ENCODE results near the gene UGGT2.

Gene UGGT2, protein sequence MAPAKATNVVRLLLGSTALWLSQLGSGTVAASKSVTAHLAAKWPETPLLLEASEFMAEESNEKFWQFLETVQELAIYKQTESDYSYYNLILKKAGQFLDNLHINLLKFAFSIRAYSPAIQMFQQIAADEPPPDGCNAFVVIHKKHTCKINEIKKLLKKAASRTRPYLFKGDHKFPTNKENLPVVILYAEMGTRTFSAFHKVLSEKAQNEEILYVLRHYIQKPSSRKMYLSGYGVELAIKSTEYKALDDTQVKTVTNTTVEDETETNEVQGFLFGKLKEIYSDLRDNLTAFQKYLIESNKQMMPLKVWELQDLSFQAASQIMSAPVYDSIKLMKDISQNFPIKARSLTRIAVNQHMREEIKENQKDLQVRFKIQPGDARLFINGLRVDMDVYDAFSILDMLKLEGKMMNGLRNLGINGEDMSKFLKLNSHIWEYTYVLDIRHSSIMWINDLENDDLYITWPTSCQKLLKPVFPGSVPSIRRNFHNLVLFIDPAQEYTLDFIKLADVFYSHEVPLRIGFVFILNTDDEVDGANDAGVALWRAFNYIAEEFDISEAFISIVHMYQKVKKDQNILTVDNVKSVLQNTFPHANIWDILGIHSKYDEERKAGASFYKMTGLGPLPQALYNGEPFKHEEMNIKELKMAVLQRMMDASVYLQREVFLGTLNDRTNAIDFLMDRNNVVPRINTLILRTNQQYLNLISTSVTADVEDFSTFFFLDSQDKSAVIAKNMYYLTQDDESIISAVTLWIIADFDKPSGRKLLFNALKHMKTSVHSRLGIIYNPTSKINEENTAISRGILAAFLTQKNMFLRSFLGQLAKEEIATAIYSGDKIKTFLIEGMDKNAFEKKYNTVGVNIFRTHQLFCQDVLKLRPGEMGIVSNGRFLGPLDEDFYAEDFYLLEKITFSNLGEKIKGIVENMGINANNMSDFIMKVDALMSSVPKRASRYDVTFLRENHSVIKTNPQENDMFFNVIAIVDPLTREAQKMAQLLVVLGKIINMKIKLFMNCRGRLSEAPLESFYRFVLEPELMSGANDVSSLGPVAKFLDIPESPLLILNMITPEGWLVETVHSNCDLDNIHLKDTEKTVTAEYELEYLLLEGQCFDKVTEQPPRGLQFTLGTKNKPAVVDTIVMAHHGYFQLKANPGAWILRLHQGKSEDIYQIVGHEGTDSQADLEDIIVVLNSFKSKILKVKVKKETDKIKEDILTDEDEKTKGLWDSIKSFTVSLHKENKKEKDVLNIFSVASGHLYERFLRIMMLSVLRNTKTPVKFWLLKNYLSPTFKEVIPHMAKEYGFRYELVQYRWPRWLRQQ (N-terminal part only)

DNA sequence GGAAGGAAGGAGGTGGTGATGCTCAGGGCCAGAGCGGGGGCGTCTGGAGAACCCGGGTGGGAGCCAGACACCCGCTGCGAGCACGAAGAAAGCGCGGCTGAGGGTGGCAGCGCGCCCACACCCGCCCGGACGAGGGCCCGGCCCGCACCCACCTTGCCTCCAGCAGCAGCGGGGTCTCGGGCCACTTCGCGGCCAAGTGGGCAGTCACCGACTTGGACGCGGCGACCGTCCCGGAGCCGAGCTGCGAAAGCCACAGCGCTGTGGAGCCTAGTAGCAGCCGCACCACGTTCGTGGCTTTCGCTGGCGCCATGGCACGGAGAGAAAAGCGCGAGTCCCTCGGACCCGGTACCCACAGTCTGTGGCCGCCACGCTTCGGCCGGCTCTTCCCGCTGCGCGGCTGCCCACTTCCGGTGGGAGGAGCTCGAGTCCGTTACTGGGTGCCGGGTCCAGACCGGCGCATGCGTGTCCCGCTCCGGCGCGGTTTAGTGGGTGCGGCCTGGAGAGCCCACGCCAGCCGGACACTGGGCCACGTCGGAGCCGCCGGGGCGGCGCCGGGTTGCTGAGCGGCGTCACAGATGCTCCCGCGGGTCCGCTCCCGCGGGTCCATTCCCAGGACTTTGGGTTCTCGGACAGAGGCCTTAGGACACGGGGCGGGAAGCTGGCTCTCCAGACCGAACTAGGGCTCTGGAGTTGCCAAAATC is at the start of gene UGGT2:
TSS of gene UGGT2 (minus strand) at position 399 of the 701 bp plus-strand sequence. CDS start at position 310, 89 bp downstream.
- peaks cover 31% of the 10 kb centered on the region for H3K27me3 Mint-ChIP-seq
- no peak within 1 kb of the TSS for H3K27ac Mint-ChIP-seq
- peak within 1 kb of the TSS; percentile 59 for H3K4me3 Mint-ChIP-seq
- H3K36me3 Mint-ChIP-seq: peaks cover 2% of the 10 kb centered on the region
- peaks cover 6% of the 10 kb centered on the region for H3K4me1 Mint-ChIP-seq
- H3K9me3 Mint-ChIP-seq: peaks cover 4% of the 10 kb centered on the region

DNA sequence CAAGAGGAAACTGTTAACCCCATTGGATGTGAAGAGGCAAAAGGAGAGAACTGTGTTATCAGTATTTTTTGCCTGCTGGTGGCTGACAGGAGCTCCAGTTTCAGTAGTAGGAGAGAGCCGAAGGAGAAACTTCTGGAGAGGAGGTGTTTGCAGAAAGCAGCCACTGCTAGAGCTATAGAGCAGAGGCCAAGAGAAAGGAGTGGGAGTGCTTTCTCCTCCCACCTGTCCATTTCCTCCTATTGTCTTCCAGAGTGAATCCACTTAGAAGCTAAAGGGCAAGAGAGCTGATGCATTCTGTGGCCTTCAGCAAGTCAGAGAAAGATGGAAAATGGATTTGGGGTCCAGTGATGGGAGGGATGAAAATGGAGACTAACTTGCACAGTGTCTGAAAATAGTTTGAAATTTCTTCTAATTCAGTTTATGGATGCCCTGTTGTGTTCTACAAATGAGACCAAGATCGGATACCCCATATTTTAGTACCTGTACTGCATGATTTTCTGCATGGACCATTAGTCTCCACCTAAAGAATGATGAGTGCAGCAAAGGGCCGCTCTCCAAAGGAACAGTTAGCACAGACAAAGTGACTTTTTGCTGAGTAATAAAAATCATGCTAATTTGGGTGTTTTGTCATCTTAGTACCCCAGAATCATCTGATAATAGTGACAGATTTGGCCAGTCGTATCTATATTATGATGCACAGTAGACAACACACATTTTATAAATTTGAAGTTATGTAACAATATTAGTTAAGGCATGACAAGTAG is 47.4 kb upstream of the UGGT2 start:
- Mint-ChIP-seq H3K27ac (no peak overlapping the region), H3K9me3 (peaks cover 5% of the 10 kb centered on the region), H3K4me3 (no peak overlapping the region), H3K36me3 (peaks cover 2% of the 10 kb centered on the region), H3K27me3 (peaks cover 3% of the 10 kb centered on the region), H3K4me1 (no peaks in the 10 kb centered on the region)

DNA sequence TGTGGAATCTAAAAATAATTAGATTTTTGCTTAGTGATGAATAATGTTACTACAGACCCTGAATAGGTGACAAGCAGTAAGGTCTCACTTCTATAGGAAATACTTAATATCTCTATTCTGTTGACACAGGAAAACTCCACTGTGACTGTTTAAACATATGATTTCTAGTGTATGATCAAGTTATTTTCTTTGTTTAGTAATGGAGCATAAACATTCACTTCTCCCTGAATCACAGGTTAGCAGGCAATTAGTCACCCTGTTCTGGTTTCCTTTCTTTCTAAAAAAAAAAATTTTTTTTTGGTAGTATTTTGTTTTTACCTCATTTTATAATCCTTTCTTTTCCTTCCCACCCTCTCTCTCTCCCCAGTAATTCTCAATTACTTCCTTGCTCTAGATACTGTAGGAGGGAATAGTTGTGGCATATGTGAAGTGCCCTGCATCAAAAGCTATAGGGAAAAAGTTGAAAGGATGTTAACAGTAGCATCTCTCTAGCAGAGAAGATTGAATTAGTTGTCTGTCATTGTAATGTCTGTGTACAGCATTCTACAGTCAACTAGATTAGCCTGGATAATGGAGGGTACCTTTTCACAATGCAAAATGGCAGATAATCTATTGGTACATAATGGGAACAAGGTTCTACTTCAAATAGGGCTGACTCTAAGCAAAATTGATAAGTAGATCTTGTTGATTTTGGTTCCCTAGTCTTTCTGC is 40.2 kb upstream of the UGGT2 start:
- Mint-ChIP-seq H3K36me3 (peaks cover 2% of the 10 kb centered on the region), H3K27ac (no peak overlapping the region), H3K4me3 (no peak overlapping the region), H3K27me3 (peaks cover 34% of the 10 kb centered on the region), H3K9me3 (peaks cover 5% of the 10 kb centered on the region), H3K4me1 (no peaks in the 10 kb centered on the region)

DNA sequence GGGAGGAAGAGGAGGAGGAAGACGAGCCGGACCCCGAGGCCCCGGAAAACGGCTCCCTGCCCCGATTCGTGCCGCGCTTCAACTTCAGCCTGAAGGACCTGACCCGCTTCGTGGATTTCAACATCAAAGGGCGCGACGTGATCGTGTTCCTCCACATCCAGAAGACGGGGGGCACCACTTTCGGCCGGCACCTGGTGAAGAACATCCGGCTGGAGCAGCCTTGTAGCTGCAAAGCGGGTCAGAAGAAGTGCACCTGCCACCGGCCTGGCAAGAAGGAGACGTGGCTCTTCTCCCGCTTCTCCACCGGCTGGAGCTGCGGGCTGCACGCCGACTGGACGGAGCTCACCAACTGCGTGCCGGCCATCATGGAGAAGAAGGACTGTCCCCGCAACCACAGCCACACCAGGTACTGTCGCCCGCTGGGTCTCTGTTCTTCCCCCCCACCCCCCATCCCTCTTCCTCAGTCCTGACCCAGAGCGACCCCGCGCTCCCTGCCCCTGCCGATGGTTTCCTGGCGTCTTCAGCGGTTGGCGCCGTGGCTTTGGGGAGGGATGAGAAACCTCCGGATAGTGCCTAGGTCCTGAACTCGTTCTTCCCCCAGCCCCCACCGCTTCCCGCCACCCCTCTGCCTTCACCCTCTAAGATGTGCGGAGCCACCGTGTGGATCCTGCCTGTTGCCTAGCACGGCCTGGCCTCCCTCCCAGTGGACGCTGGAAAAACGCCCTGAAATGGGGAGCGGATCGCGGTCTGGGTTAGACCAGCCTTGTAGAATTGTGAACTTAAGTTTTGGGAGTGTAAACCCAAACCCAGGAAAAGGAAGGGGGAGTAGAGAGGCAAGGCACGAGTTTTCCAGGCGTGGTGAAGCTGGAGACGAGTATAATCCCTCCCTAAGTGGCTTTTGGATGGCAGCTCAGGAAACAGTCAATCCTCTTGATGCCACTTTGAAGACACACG is 38.2 kb upstream of the UGGT2 start:
- Mint-ChIP-seq H3K4me1 (no peaks in the 10 kb centered on the region), H3K27ac (no peak overlapping the region), H3K36me3 (no peaks in the 10 kb centered on the region), H3K27me3 (peaks cover 36% of the 10 kb centered on the region), H3K9me3 (no peaks in the 10 kb centered on the region), H3K4me3 (no peak overlapping the region)

DNA sequence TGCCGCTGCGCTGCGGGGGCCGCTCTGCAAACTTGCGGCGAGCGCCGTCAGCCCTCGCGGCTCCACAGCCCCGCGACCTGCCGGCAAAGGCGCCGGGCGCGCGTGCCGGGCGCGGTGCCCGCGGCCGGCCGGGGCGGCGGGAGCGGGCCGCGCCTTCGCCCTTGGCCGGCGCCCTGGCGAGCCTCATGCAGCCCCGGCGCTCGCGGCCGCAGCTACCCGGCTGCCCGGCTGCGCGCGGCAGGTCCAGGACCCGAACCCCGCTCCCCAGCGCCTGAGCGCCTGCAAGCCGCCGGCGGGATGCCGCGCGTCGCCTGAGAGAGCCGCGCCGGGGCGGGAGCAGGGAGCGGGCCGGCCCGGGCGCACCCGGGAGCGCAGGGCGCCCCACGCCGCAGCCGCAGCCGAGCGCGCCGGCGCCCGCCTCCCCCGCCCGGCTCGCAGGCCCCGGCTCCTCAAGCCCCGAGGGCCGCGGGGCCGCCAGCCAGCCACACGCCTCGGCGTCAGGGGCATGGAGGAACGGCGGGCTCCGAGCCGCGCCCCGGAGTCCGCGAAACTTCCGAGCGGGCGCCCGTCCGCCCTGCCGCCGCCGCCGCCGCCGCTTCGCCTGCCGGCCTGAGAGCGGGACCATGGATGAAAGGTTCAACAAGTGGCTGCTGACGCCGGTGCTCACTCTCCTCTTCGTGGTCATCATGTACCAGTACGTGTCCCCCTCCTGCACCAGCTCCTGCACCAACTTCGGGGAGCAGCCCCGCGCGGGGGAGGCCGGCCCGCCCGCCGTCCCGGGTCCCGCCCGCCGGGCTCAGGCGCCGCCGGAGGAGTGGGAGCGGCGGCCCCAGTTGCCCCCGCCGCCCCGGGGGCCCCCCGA is 37.3 kb upstream of the UGGT2 start:
- Mint-ChIP-seq H3K36me3 (no peaks in the 10 kb centered on the region), H3K27me3 (peaks cover 36% of the 10 kb centered on the region), H3K27ac (no peak overlapping the region), H3K4me1 (no peaks in the 10 kb centered on the region), H3K9me3 (no peaks in the 10 kb centered on the region), H3K4me3 (no peak overlapping the region)

DNA sequence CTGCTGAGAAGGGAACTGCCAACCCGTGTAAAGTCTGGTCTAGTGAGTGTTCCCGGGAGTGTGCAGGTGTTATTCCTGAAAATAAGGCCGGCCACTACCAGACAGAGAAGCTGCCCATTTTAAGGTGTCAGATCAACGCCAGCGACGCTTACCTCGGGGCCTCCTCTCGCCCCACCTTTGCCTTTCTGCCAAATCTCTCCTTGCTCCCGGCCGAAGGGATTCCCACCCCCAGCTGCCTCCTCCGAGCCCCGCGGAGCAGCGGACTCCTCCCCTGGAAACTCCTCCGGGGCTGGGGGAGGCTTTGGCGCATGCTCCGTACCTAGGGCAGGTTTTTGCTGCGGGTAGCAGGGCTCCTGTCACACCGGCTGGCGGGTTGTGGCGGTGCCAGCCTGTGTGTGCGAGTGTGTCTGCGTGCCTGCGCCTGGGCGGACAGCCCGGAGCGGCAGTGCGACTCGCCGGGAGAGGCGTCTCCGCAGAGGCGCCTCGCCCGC is 36.6 kb upstream of the UGGT2 start, which contains the start of gene HS6ST3:
TSS of gene HS6ST3 (plus strand) at position 359 of the 491 bp plus-strand sequence.
- no peak within 1 kb of the TSS for H3K27ac Mint-ChIP-seq
- H3K4me1 Mint-ChIP-seq: no peaks in the 10 kb centered on the region
- no peak within 1 kb of the TSS for H3K4me3 Mint-ChIP-seq
- peaks cover 36% of the 10 kb centered on the region for H3K27me3 Mint-ChIP-seq
- H3K36me3 Mint-ChIP-seq: no peaks in the 10 kb centered on the region
- H3K9me3 Mint-ChIP-seq: no peaks in the 10 kb centered on the region

DNA sequence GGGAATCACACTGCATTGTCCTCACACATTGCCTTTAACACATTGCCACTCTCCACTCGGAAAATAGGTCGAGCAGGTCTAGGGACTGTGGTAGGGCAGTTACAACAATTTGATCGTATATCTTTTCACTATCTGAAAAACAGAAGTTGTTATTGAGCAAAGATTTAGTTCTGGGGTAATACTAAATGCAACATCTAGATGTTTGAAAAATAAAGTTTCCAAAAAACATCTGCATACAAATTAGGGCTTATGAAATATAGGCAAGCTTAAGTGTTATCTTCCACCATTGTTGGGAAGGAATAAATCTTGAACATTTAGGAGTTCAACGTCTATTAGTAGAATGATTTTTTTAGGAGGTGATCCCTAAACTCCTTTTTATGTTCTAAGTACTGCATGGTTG is 35.9 kb upstream of the UGGT2 start:
- Mint-ChIP-seq H3K27me3 (peaks cover 33% of the 10 kb centered on the region), H3K9me3 (no peaks in the 10 kb centered on the region), H3K4me1 (no peaks in the 10 kb centered on the region), H3K27ac (no peak overlapping the region), H3K4me3 (no peak overlapping the region), H3K36me3 (no peaks in the 10 kb centered on the region)

DNA sequence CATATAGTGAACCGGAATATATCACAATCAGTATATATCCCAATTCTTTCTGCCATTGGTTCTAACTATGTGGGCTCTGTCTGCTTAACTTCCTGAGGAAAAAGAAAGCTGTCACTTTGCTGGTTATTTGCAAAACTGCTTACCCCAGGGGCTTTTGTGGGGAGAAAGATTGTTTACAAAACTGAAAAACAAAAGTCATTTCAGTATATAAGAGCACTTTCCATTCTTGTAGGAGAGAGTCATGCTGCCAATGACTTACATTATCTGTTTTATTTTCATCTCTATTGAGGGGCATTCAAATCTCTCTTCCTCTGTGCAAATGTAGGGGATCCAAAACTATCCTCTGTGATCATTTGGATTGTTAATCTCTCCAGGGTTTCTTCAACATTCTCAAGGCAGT is 33.5 kb upstream of the UGGT2 start:
- no peaks in the 10 kb centered on the region for H3K36me3 Mint-ChIP-seq
- peaks cover 19% of the 10 kb centered on the region for H3K27me3 Mint-ChIP-seq
- H3K27ac Mint-ChIP-seq: no peak overlapping the region
- H3K4me1 Mint-ChIP-seq: no peaks in the 10 kb centered on the region
- no peak overlapping the region for H3K4me3 Mint-ChIP-seq
- H3K9me3 Mint-ChIP-seq: no peaks in the 10 kb centered on the region

DNA sequence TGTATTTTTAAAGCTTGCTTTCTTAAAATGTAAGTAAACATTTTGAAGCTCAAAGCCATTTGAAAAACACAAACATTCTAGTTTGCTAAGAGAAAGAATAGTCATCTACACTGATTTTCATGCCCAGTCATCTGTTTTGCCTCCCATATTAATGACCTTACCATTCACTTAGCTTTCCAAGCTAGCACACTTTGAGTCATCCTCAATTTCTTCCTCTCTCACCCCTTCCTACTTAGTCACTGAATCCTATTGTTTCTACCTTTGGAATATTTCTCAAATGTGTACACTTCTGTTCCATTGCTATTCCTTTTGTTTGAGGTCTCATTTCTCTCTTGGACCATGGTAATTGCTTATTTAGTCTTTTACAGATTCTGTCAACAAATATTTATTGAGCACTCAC is 29.4 kb upstream of the UGGT2 start:
- H3K9me3 Mint-ChIP-seq: no peaks in the 10 kb centered on the region
- H3K36me3 Mint-ChIP-seq: no peaks in the 10 kb centered on the region
- H3K4me3 Mint-ChIP-seq: no peak overlapping the region
- H3K4me1 Mint-ChIP-seq: no peaks in the 10 kb centered on the region
- no peaks in the 10 kb centered on the region for H3K27me3 Mint-ChIP-seq
- H3K27ac Mint-ChIP-seq: no peak overlapping the region

DNA sequence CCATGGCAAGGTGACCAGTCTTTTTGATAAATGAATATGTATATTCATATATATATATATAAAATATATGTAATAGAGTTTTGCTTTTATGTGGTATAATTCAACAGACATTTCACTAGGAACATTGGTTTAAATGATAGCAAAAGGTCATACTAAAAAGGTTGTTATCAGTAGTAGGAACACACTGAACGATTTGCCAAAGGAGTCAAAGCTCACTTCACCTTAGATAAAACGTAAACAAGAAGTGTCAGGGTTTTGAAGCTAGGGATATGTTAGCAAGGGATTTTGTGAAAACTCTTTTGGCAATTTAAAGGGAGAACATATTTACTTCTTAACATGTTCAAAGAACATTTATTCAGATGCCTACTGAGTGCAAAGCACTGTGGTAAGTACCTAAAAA is 28.7 kb upstream of the UGGT2 start:
- Mint-ChIP-seq H3K9me3 (peaks cover 2% of the 10 kb centered on the region), H3K36me3 (no peaks in the 10 kb centered on the region), H3K27me3 (no peaks in the 10 kb centered on the region), H3K27ac (no peak overlapping the region), H3K4me3 (no peak overlapping the region), H3K4me1 (no peaks in the 10 kb centered on the region)

DNA sequence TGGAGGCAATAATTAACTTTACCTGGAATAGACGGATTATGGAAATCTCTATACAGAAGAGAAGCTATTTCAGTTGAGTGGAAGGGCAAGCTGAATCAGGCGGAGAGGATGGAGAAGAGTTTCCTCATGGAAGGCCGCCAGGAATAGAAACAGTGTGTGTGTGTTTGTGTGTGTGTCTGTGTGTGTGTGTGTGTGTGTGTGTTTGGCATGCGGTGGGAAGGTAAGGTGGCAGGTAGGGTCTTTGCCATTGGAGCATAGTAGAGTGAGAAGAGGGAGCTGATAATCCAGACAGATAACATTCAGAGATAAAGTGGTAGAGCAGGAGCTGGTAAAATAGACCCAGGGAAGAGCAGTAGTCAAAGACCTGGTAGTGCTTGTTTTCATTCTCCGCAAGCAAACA is 27.5 kb upstream of the UGGT2 start:
- Mint-ChIP-seq H3K36me3 (no peaks in the 10 kb centered on the region), H3K27me3 (no peaks in the 10 kb centered on the region), H3K9me3 (peaks cover 9% of the 10 kb centered on the region), H3K4me3 (no peak overlapping the region), H3K4me1 (no peaks in the 10 kb centered on the region), H3K27ac (no peak overlapping the region)

DNA sequence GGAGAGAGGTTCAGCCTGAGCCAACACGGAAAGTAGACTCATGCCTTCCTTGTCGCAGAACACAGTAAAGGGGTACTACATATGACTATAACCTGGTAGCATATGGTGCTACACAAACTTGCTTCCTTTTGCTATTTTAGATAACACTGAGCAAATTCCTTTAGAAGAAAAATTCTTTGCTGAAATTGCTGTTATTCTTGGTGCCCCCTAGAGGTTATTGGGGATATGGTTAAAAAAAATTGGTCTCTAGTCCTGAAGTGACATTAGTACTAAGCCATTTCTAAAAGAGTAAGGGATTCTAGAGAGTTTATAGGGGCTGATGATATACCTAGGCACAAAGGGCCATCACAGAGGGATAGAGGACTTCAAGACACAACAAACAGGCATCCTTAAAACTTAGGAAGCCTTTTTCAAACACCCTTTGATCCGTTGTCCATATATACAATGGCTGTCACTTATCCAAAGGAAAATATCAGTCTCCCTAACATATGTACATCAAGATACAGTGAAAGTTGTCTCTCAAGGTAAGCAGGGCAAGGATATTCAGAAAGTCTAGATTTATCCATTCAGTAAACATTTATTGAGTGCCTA is 22.8 kb upstream of the UGGT2 start:
- Mint-ChIP-seq H3K27me3 (no peaks in the 10 kb centered on the region), H3K4me1 (no peaks in the 10 kb centered on the region), H3K9me3 (peaks cover 9% of the 10 kb centered on the region), H3K27ac (no peak overlapping the region), H3K4me3 (no peak overlapping the region), H3K36me3 (no peaks in the 10 kb centered on the region)
